Left forelimb (tissue), 1 donor: ENCODE data around the gene STX2.
"Not testable (repeated sequence)": the region's sequence is repeated elsewhere in the genome, so short reads cannot be mapped to it uniquely, and the experiment has no call there.

Experiments used
- DNase-seq: peaks from one replicate; pipeline ENCODE4 v3.0.0-alpha.2; 2018; ENCODE audit warnings: low spot score

Gene STX2

GRCh38 chr12:130870442-130871285 is 31.6 kb upstream of the STX2 start:
- DNase-seq, result peak; percentile 69

- no peak for DNase-seq
Measured at GRCh38 chr12:130868412-130868811, 29.4 kb upstream of the STX2 start.

- no peak for DNase-seq
Measured at GRCh38 chr12:130863298-130863697, 24.2 kb upstream of the STX2 start.

- DNase-seq, result not testable (repeated sequence)
Measured at GRCh38 chr12:130862771-130863170, 23.7 kb upstream of the STX2 start.

GRCh38 chr12:130862161-130862560 is 23.1 kb upstream of the STX2 start:
- DNase-seq, result no peak

- no peak for DNase-seq
Measured at GRCh38 chr12:130860311-130860710, 21.3 kb upstream of the STX2 start.

- no peak for DNase-seq
Measured at GRCh38 chr12:130859161-130859560, 20.1 kb upstream of the STX2 start.

- no peak for DNase-seq
Measured at GRCh38 chr12:130858084-130858483, 19.0 kb upstream of the STX2 start.

GRCh38 chr12:130856088-130856487 is 17.0 kb upstream of the STX2 start:
- DNase-seq, result no peak

- no peak for DNase-seq
Measured at GRCh38 chr12:130850418-130851021, 11.5 kb upstream of the STX2 start.

- DNase-seq, result no peak
Measured at GRCh38 chr12:130849561-130850417, 10.7 kb upstream of the STX2 start.

GRCh38 chr12:130848785-130849305 is 9.8 kb upstream of the STX2 start:
- not testable (repeated sequence) for DNase-seq

GRCh38 chr12:130848105-130848504 is 9.1 kb upstream of the STX2 start:
- not testable (repeated sequence) for DNase-seq

- no peak for DNase-seq
Measured at GRCh38 chr12:130847112-130847511, 8.1 kb upstream of the STX2 start.

- DNase-seq, result no peak
Measured at GRCh38 chr12:130846369-130846768, 7.3 kb upstream of the STX2 start.

- no peak for DNase-seq
Measured at GRCh38 chr12:130839770-130840404, 837 bp upstream of the STX2 start.

- no peak for DNase-seq
Measured at GRCh38 chr12:130838284-130838950, 633 bp downstream of the STX2 start.

GRCh38 chr12:130835436-130835835 is 3.6 kb downstream of the STX2 start:
- DNase-seq, result no peak

- no peak for DNase-seq
Measured at GRCh38 chr12:130835011-130835410, 4.0 kb downstream of the STX2 start.

GRCh38 chr12:130832561-130833209 is 6.4 kb downstream of the STX2 start:
- no peak for DNase-seq
